Uterus (tissue), 4 donors: Measurements from ENCODE around the gene ZG16. TPM values are rescaled to one million over a fixed set of nuclear protein-coding genes. Genes with fewer than 3 reads are reported as not detected.

Source experiments
- DNase-seq, 2 donors: peaks; one replicate each; pipeline ENCODE4 v3.0.0-alpha.2; 2019 to 2020
- H3K27ac ChIP-seq, 2 donors: fragments of 200-600 bp; sonication (generic); 1 replicate in 1 of 2; 2 replicates in 1 of 2; pipeline ENCODE4 v1.5.1; 2016 to 2018
- H3K27me3 ChIP-seq, 2 donors: fragments of 200-600 bp; sonication (generic); one replicate each; pipeline ENCODE4 v1.5.1; 2018 to 2019; ENCODE audit warnings: control low read depth in 1 of 2
- H3K36me3 ChIP-seq, 2 donors: fragments of 200-600 bp; sonication (generic); one replicate each; pipeline ENCODE4 v1.5.1; 2019; ENCODE audit warnings: control low read depth in 1 of 2
- H3K4me1 ChIP-seq, 2 donors: fragments of 200-600 bp; sonication (generic); one replicate each; pipeline ENCODE4 v1.5.1; 2018 to 2019; ENCODE audit warnings: control low read depth in 1 of 2
- H3K4me3 ChIP-seq, 2 donors: fragments of 200-600 bp; sonication (generic); 1 replicate in 1 of 2; 2 replicates in 1 of 2; pipeline ENCODE4 v1.5.1; 2018 to 2019; ENCODE audit warnings: mild to moderate bottlenecking in 1 of 2
- H3K9me3 ChIP-seq, 2 donors: fragments of 200-600 bp; sonication (generic); one replicate each; pipeline ENCODE4 v1.5.1; 2019; ENCODE audit warnings: control low read depth in 1 of 2
- POLR2A ChIP-seq, 2 donors: fragments of 450-650 bp; IDR thresholded peaks; one replicate each; pipeline ENCODE4 v1.6.1; 2016; ENCODE audit warnings: antibody characterized with exemption in 2 of 2, mild to moderate bottlenecking in 1 of 2, moderate library complexity in 1 of 2
- intact Hi-C: fragments of 100-400 bp; cut with DNase I; formaldehyde crosslinking; loops from one replicate; pipeline ENCODE4 v1.15.1; 2023; ENCODE audit warnings: low total_unique reads
- total RNA-seq, 4 donors: library from RNA; depleted of rRNA in 3 of 4; stranded (reverse); fragments of >200 nt in 3 of 4; gene quantifications; one replicate each; pipeline versions ENCODE4 v1.1.0 to v1.2.4, GENCODE V29; 2014 to 2023
- TF ChIP-seq, protein P1 (sequence below), 4 experiments: fragments of 200-600 bp in 2 of 4; fragments of 450-650 bp in 2 of 4; sonication (generic) in 2 of 4; IDR thresholded peaks; one replicate each; pipeline ENCODE4 v1.5.1; 2016 to 2019; ENCODE audit warnings: antibody characterized with exemption in 4 of 4, mild to moderate bottlenecking in 2 of 4, moderate library complexity in 1 of 4
- donor health status: DM: yes; HTN: yes; CAD: no.

The ZG16 gene
- total RNA-seq, 4 donors from 2014 or later = under 0.01 TPM; not detected in 3

DNA sequence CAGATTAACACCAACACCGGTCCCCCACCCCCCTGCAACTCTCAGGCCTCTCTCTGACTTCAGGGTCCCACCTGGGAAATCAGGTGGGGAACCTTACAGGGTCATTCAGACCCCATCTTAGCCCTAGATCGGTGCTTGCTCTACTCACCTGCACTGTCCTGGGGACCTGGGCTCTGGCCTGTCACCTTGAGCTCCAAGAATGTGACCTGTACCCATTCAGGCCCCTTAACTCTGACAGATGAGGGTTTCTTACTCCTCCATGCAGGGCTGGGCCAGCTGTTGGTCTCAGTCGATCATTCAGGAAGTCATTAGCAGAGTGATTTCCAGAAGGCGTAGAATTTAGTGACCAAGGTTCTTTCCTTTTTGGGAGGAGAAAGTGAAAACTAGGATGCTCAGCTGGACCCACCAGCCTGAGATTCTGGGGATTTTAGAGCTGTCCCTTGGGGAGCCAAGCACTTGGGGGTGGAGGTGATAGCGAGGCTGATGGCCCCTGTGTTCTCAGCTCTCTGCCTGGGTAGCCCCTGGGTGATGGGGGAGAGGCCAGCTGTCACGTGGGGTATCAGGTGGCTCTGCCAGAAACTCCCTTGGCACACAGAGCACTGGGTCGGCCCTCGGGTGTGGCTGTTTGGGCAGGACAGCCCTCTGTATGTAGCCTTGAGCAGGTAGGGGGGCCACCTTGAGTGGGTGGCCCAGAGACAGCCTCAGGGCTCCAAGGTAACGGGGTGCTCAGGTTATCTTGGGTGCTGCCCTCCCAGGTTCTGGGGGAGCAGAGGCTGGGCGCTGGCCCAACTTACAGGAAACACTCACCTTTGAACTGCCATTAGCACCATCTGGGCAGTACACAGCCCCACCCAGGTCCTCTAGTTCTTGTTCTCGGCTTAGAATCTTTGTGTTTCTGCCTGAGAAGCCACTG lies 42.9 kb downstream of the ZG16 start:
- Histone ChIP-seq H3K27me3 (no peaks in the 10 kb centered on the region), H3K9me3 (no peaks in the 10 kb centered on the region), H3K36me3 (no peaks in the 10 kb centered on the region), H3K4me3 (peak overlapping the region; percentile 50 to 68), H3K27ac (peak overlapping the region; percentile 85 to 91), H3K4me1 (peaks cover 7 to 18% of the 10 kb centered on the region in 2 donors)
- TF ChIP-seq, protein P1, sequence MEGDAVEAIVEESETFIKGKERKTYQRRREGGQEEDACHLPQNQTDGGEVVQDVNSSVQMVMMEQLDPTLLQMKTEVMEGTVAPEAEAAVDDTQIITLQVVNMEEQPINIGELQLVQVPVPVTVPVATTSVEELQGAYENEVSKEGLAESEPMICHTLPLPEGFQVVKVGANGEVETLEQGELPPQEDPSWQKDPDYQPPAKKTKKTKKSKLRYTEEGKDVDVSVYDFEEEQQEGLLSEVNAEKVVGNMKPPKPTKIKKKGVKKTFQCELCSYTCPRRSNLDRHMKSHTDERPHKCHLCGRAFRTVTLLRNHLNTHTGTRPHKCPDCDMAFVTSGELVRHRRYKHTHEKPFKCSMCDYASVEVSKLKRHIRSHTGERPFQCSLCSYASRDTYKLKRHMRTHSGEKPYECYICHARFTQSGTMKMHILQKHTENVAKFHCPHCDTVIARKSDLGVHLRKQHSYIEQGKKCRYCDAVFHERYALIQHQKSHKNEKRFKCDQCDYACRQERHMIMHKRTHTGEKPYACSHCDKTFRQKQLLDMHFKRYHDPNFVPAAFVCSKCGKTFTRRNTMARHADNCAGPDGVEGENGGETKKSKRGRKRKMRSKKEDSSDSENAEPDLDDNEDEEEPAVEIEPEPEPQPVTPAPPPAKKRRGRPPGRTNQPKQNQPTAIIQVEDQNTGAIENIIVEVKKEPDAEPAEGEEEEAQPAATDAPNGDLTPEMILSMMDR (IDR thresholded peaks at IDR 0.05) = no peak
- TF ChIP-seq POLR2A (IDR thresholded peaks at IDR 0.05) = peak; percentile 16 to 31
- peak; percentile 63 to 69 for DNase-seq
- intact Hi-C loops = no loop called here

DNA sequence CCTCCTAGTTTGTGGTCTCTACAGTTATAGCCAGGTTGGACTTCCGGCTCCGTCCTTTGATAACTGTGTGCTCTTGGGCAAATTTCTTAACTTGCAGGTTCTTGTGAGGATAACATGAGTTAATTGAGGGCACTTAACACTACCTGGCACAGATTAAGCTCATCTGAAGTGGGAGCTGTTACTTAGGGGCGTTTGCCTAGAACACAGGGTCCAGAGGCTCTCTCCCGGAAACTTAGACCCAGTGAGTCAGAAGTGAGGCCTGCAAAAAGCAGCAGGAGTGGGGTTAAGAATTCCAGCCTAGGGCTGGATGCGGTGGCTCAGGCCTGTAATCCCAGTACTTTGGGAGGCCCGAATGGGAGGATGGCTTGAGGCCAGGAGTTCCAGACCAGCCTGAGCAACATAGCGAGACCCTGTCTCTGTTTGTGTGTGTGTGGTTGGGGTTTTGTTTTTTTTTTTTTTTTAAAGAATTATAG lies 43.6 kb downstream of the ZG16 start:
- TF ChIP-seq, protein P1 (IDR thresholded peaks at IDR 0.05) = no peak
- no peak for TF ChIP-seq POLR2A (IDR thresholded peaks at IDR 0.05)
- H3K27ac ChIP-seq = peak overlapping the region; percentile 85 to 91
- intact Hi-C loops = no loop called here
- H3K4me3 ChIP-seq = peak overlapping the region; percentile 50 to 68
- H3K4me1 ChIP-seq = peaks cover 7 to 21% of the 10 kb centered on the region in 2 donors
- no peaks in the 10 kb centered on the region for H3K36me3 ChIP-seq
- no peaks in the 10 kb centered on the region for H3K27me3 ChIP-seq
- H3K9me3 ChIP-seq = no peaks in the 10 kb centered on the region
- peak; percentile 61 to 62 for DNase-seq

DNA sequence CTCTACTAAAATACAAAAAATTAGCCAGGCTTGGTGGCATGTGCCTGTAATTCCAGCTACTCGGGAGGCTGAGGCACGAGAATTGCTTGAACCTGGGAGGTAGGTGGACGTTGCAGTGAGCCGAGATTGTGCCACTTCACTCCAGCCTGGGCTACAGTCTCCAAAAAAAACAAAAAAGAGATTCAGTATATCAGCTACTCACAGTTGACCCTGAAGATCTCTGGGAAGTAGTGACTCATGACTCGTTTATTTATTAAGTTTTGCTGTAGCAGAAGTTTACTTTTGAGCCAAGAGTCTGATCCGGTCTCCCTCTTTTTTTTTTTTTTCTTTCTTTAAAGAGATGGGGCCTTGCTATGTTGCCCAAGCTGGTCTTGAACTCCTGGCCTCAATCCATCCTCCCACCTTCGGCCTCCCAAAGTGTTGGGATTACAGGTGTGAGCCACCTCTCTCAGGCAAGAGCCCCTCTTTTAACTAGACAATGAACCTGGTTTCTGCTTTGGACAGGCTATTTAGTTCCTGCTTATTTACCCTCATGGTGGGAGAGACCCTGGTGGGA lies 46.6 kb downstream of the ZG16 start:
- TF ChIP-seq, protein P1 (IDR thresholded peaks at IDR 0.05) = no peak
- no peak for TF ChIP-seq POLR2A (IDR thresholded peaks at IDR 0.05)
- Histone ChIP-seq H3K27ac (peak overlapping the region; percentile 79 to 91), H3K9me3 (no peaks in the 10 kb centered on the region), H3K36me3 (no peaks in the 10 kb centered on the region), H3K27me3 (no peaks in the 10 kb centered on the region), H3K4me3 (peak overlapping the region in 1 of 2 donors; percentile 1), H3K4me1 (peaks cover 7 to 21% of the 10 kb centered on the region in 2 donors)
- intact Hi-C loops = no loop called here
- DNase-seq = no peak

DNA sequence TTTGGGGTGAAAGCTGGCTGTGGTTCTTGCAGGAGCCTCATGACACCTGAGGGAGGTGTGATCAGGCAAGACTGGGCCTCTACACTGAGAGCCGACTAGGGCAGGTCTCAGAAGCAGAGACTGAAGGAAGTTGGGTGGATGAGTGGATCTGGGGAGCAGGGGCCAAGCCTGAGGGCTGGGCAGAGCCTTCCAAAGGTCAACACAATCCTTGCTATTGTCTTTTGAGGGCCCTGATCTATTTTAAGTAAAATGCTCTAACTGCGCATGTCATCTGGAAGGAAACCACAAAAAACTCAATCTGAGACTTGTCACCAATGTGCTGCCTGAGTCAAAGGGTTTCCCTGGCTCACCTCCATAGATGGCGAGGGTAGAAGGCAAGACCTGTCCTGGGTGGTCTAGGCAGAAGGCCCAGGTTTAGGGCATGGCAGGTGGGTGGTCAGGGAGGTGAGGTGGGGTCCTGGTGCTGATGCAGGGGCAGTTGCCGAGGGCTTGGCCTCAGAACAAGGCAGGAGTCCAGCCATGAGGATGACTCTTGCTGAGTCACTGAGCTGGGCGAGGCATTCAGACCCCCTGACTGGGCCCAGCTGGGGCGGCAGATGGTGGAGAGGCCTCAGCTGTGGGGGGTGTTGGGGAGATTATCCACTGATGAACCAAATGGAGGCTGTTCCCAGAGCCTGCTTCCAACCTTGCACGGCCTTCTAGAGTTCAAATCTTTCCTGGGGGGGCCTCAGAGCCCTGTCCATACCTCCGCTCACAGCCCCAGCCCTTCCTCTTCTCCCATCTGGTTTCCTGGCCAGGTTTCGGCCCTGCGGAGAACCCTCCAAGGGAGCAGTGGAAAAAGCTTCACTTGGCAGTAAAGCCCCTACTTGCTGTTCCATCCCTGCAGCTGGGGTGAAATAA lies 47.3 kb downstream of the ZG16 start:
- peaks cover 7 to 21% of the 10 kb centered on the region in 2 donors for H3K4me1 ChIP-seq
- TF ChIP-seq POLR2A (IDR thresholded peaks at IDR 0.05) = no peak
- TF ChIP-seq, protein P1 (IDR thresholded peaks at IDR 0.05) = no peak
- peak; percentile 74 to 79 for DNase-seq
- H3K27ac ChIP-seq = peak overlapping the region; percentile 79 to 91
- no peaks in the 10 kb centered on the region for H3K36me3 ChIP-seq
- no peaks in the 10 kb centered on the region for H3K9me3 ChIP-seq
- intact Hi-C loops = no loop called here
- H3K4me3 ChIP-seq = peak overlapping the region in 1 of 2 donors; percentile 1
- H3K27me3 ChIP-seq = no peaks in the 10 kb centered on the region
